Muscle of back (tissue), 11 donors: Measurements from ENCODE around the gene AGPAT1. TPM values are rescaled to one million over a fixed set of nuclear protein-coding genes. Genes with fewer than 3 reads are reported as not detected.

ENCODE experiments used
- DNase-seq, 3 donors: peaks; one replicate each; pipeline versions ENCODE4 v3.0.0 to v3.0.0-alpha.2; 2013
- polyA plus RNA-seq, 10 donors: library from polyadenylated mRNA; unstranded; fragments of 120-200 nt; gene quantifications; one replicate each; pipeline ENCODE4 v1.2.1, GENCODE V29; 2013; ENCODE audit not compliant: insufficient read length in 10 of 10

AGPAT1 gene
- polyA plus RNA-seq, 10 donors, result 55.3 to 64.3 (median 59.1) TPM

GRCh38 chr6:32120573-32121059 lies 55.3 kb downstream of the AGPAT1 start:
- no peak for DNase-seq

- DNase-seq, result peak; percentile 77 to 93 (median 89)
Observed at GRCh38 chr6:32118782-32119628, 56.9 kb downstream of the AGPAT1 start.

Other genes with a start within 250 kb of the AGPAT1 start
- 1 to 10 TPM; 3.5 to 9.1 (median 5.7) TPM for gene C2, start 248.4 kb downstream of the AGPAT1 start, polyA plus RNA-seq
- 1 to 10 TPM; 1.0 to 2.6 (median 1.6) TPM for gene CFB, start 230.0 kb downstream of the AGPAT1 start, polyA plus RNA-seq
- gene NELFE, start 217.1 kb downstream of the AGPAT1 start, polyA plus RNA-seq, result 10 to 100 TPM; 49.5 to 68.7 (median 64.3) TPM
- 10 to 100 TPM; 17.9 to 35.1 (median 25.0) TPM for gene SKIC2, start 216.9 kb downstream of the AGPAT1 start, polyA plus RNA-seq
- 10 to 100 TPM; 11.4 to 21.4 (median 15.4) TPM for gene DXO, start 203.9 kb downstream of the AGPAT1 start, polyA plus RNA-seq
- 10 to 100 TPM in 5 of 10 donors, 1 to 10 TPM in 5; 6.2 to 21.3 (median 10.3) TPM for gene C4A, start 194.0 kb downstream of the AGPAT1 start, polyA plus RNA-seq
- gene C4B, start 161.3 kb downstream of the AGPAT1 start, polyA plus RNA-seq, result 10 to 100 TPM in 9 of 10 donors, 1 to 10 TPM in 1; 8.7 to 25.9 (median 14.3) TPM
- gene CYP21A2, start 137.7 kb downstream of the AGPAT1 start, polyA plus RNA-seq, result 1 to 10 TPM in 2 of 10 donors, under 1 TPM in 8; 0.35 to 1.1 (median 0.58) TPM
- gene TNXB, start 66.7 kb downstream of the AGPAT1 start, polyA plus RNA-seq, result 100 to 1,000 TPM in 7 of 10 donors, 10 to 100 TPM in 3; 87.2 to 269 (median 143) TPM
- gene ATF6B, start 47.8 kb downstream of the AGPAT1 start, polyA plus RNA-seq, result 10 to 100 TPM; 33.0 to 55.9 (median 41.5) TPM
- gene FKBPL, start 45.8 kb downstream of the AGPAT1 start, polyA plus RNA-seq, result 1 to 10 TPM; 3.3 to 5.4 (median 4.0) TPM
- 1 to 10 TPM in 6 of 10 donors, under 1 TPM in 4; 0.62 to 2.0 (median 1.6) TPM for gene PRRT1, start 24.1 kb downstream of the AGPAT1 start, polyA plus RNA-seq
- gene PPT2, start 21.9 kb downstream of the AGPAT1 start, polyA plus RNA-seq, result 10 to 100 TPM; 22.3 to 37.4 (median 29.0) TPM
- 10 to 100 TPM; 19.1 to 45.8 (median 25.4) TPM for gene EGFL8, start 11.5 kb downstream of the AGPAT1 start, polyA plus RNA-seq
- gene RNF5, start 2.3 kb upstream of the AGPAT1 start, polyA plus RNA-seq, result 10 to 100 TPM; 39.1 to 54.0 (median 48.7) TPM
- 10 to 100 TPM in 2 of 10 donors, 1 to 10 TPM in 8; 4.9 to 15.9 (median 7.4) TPM for gene AGER, start 8.2 kb upstream of the AGPAT1 start, polyA plus RNA-seq
- gene PBX2, start 14.1 kb upstream of the AGPAT1 start, polyA plus RNA-seq, result 100 to 1,000 TPM in 7 of 10 donors, 10 to 100 TPM in 3; 86.2 to 123 (median 103) TPM
- gene GPSM3, start 16.6 kb upstream of the AGPAT1 start, polyA plus RNA-seq, result 10 to 100 TPM in 2 of 10 donors, 1 to 10 TPM in 8; 5.0 to 17.7 (median 7.4) TPM
- gene NOTCH4, start 48.0 kb upstream of the AGPAT1 start, polyA plus RNA-seq, result 10 to 100 TPM; 15.1 to 30.0 (median 22.0) TPM
- under 1 TPM in 1 of 10 donors, not detected in 9; 0.45 TPM for gene TSBP1, start 195.8 kb upstream of the AGPAT1 start, polyA plus RNA-seq
- 1 to 10 TPM in 1 of 10 donors, under 1 TPM in 8, not detected in 1; 0.16 to 1.2 (median 0.39) TPM for gene BTNL2, start 231.1 kb upstream of the AGPAT1 start, polyA plus RNA-seq